ENCODE measurements around the gene LINC00632. TPM values are rescaled to one million over a fixed set of nuclear protein-coding genes. Genes with fewer than 3 reads are reported as not detected.
A peak's percentile ranks its signal among the peaks of the same experiment; 100 is the strongest.

LINC00632 gene
- total RNA-seq, 3 donors from 2014 or later, result 90.1 to 616 (median 133) TPM

DNA sequence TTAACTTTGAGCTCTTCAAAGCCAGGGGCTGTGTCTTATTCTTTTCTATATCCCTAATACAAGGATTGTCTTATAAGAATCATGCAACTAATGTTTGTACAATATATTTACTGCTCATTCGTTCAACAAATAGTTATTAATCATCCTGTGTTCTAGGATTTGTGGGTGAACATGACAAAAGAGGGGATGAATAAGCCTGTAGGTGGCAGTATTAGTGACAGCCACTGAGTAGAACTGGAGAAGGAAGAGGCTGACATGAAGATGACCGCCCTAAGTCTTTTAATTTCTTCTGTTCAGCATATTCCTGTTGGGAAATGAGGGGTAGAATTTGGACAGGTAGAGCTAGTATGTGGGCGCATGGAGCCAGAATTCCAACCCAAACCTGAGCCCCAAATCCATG is 11.9 kb upstream of the LINC00632 start:
- H3K4me3 ChIP-seq, result no peak overlapping the region
- no peak overlapping the region for H3K27ac ChIP-seq
- no peaks in the 10 kb centered on the region for H3K4me1 ChIP-seq
- no peaks in the 10 kb centered on the region for H3K9me3 ChIP-seq
- intact Hi-C loops (cut with DNase I; ENCODE audit: low total_unique reads), result no loop called here
- H3K27me3 ChIP-seq, result peaks cover 0 to 16% of the 10 kb centered on the region in 2 donors
- TF ChIP-seq, protein P1, sequence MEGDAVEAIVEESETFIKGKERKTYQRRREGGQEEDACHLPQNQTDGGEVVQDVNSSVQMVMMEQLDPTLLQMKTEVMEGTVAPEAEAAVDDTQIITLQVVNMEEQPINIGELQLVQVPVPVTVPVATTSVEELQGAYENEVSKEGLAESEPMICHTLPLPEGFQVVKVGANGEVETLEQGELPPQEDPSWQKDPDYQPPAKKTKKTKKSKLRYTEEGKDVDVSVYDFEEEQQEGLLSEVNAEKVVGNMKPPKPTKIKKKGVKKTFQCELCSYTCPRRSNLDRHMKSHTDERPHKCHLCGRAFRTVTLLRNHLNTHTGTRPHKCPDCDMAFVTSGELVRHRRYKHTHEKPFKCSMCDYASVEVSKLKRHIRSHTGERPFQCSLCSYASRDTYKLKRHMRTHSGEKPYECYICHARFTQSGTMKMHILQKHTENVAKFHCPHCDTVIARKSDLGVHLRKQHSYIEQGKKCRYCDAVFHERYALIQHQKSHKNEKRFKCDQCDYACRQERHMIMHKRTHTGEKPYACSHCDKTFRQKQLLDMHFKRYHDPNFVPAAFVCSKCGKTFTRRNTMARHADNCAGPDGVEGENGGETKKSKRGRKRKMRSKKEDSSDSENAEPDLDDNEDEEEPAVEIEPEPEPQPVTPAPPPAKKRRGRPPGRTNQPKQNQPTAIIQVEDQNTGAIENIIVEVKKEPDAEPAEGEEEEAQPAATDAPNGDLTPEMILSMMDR (IDR thresholded peaks at IDR 0.05), result no peak
- TF ChIP-seq POLR2A (IDR thresholded peaks at IDR 0.05), result no peak
- no peak for TF ChIP-seq POLR2AphosphoS5 (IDR thresholded peaks at IDR 0.05)
- no peak for DNase-seq (ENCODE audit: low spot score in 2 of 2)
- no peaks in the 10 kb centered on the region for H3K36me3 ChIP-seq

DNA sequence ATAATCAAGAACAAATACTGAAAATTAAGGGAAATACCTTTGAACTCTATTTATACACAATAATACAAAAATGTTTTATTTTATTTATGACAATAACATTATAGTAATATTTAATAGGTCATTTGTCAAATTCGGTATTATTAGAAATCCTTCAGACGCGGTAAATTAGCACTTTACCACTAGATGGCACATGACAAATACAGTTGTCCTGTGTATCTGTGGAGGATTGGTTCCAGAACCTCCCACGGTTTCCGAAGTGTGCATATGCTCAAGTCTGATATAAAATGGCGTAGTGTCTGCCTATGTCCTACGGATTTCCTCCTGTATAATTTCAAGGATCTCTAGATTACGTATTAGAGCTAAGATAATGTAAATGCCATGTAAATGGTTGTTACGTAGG is 8.1 kb upstream of the LINC00632 start:
- H3K9me3 ChIP-seq, result no peaks in the 10 kb centered on the region
- TF ChIP-seq POLR2A (IDR thresholded peaks at IDR 0.05), result no peak
- TF ChIP-seq, protein P1 (IDR thresholded peaks at IDR 0.05), result no peak
- no peak for TF ChIP-seq POLR2AphosphoS5 (IDR thresholded peaks at IDR 0.05)
- H3K4me3 ChIP-seq, result no peak overlapping the region
- intact Hi-C loops (cut with DNase I; ENCODE audit: low total_unique reads), result no loop called here
- no peaks in the 10 kb centered on the region for H3K4me1 ChIP-seq
- no peak for DNase-seq (ENCODE audit: low spot score in 2 of 2)
- no peak overlapping the region for H3K27ac ChIP-seq
- no peaks in the 10 kb centered on the region for H3K36me3 ChIP-seq
- peaks cover 0 to 6% of the 10 kb centered on the region in 2 donors for H3K27me3 ChIP-seq

DNA sequence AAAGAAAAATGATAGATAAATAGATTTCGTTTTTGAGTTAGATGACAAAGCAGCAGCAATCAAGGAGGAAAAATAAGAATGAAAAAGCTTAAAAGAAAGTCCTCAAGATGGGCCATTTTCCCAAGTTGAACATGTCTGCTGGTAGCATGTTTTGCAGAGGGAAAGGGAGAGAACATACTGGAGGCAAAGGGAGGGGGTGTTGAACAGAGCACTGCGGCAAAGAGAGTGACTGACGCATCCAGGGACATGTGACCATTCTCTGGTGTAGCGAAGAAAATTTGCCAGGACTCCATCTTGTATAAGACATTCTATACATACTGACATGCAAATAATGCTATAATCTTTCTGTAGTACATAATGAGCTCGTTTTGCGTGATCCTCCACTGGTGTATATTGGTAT is 1.2 kb downstream of the LINC00632 start:
- intact Hi-C loops (cut with DNase I; ENCODE audit: low total_unique reads), result no loop called here
- TF ChIP-seq POLR2A (IDR thresholded peaks at IDR 0.05) (no peak), POLR2AphosphoS5 (IDR thresholded peaks at IDR 0.05) (no peak)
- TF ChIP-seq, protein P1 (IDR thresholded peaks at IDR 0.05), result no peak
- no peaks in the 10 kb centered on the region for H3K36me3 ChIP-seq
- no peak for DNase-seq (ENCODE audit: low spot score in 2 of 2)
- H3K4me3 ChIP-seq, result no peak overlapping the region
- H3K4me1 ChIP-seq, result no peaks in the 10 kb centered on the region
- H3K27ac ChIP-seq, result no peak overlapping the region
- H3K9me3 ChIP-seq, result no peaks in the 10 kb centered on the region
- H3K27me3 ChIP-seq, result peaks cover 0 to 26% of the 10 kb centered on the region in 2 donors

DNA sequence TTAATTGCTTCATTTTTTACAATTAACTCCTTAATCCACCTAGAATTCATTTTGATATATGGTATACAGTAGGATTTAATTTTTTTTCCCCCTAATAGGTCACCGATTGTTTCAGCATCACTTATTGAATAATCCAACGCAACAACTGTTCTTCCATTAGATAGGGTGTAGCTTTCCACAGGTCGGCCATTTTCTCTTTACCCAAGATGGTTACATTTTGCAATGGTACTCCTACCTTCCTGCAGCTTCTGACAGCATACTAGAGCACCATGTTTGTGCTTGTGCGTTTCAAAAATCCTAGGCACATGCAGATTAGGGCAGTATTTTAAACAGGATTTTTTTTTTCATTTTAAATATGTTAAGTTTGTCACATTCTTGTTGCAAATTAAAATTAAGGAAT is 2.3 kb downstream of the LINC00632 start:
- H3K27me3 ChIP-seq, result peaks cover 0 to 32% of the 10 kb centered on the region in 2 donors
- H3K4me3 ChIP-seq, result no peak overlapping the region
- intact Hi-C loops (cut with DNase I; ENCODE audit: low total_unique reads), result no loop called here
- H3K36me3 ChIP-seq, result no peaks in the 10 kb centered on the region
- H3K27ac ChIP-seq, result no peak overlapping the region
- H3K4me1 ChIP-seq, result no peaks in the 10 kb centered on the region
- DNase-seq (ENCODE audit: low spot score in 2 of 2), result no peak
- TF ChIP-seq, protein P1 (IDR thresholded peaks at IDR 0.05), result no peak
- TF ChIP-seq POLR2AphosphoS5 (IDR thresholded peaks at IDR 0.05) (no peak), POLR2A (IDR thresholded peaks at IDR 0.05) (no peak)
- no peaks in the 10 kb centered on the region for H3K9me3 ChIP-seq

DNA sequence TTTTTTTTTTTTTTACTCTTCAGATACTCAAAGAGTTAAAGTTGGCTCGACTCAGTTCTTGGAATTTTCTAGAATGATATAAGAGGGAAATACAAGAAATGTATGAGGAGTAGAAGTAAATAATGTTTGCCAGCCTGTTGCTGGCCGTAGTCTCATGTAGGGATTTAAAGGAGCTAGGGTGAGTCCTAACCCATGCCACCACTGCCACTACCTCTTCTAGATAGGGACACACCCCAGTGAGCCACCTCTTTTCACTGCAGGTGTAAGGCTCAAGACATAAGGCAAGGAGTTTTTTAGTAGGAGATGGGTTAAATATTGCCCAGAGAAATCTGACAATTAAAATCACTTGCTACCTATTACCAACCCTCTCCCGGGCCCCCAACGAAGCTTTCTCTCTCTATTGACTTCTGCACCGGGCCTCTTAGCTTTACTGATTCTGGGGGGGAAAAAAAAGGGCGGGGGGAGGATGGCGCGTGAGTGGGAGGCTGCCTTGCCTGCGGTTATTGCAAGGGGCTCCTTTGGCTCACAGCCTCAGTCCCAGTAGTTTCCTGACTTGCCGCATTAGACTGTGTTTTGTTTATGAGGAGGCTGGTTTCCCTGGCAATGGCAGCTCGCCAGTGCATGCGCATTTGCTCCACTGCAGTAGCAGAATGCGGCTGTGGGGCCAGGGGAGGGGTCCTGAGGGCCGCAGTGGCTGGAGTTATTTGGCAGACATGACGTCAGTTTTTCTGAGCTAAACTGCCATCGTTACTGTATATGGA is 3.0 kb downstream of the LINC00632 start:
- DNase-seq (ENCODE audit: low spot score in 2 of 2), result peak; percentile 32 to 52
- Histone ChIP-seq H3K9me3 (no peaks in the 10 kb centered on the region), H3K27ac (no peak overlapping the region), H3K4me1 (no peaks in the 10 kb centered on the region), H3K4me3 (peak overlapping the region; percentile 20 to 42 (median 28)), H3K27me3 (peaks cover 0 to 34% of the 10 kb centered on the region in 2 donors), H3K36me3 (no peaks in the 10 kb centered on the region)
- intact Hi-C loops (cut with DNase I; ENCODE audit: low total_unique reads), result no loop called here
- TF ChIP-seq POLR2AphosphoS5 (IDR thresholded peaks at IDR 0.05) (no peak), POLR2A (IDR thresholded peaks at IDR 0.05) (no peak)
- TF ChIP-seq, protein P1 (IDR thresholded peaks at IDR 0.05), result no peak

All from breast epithelium (tissue), 4 donors.